Spleen (tissue), 11 donors: Measurements from ENCODE around the gene ARRB2. TPM values are rescaled to one million over a fixed set of nuclear protein-coding genes. Genes with fewer than 3 reads are reported as not detected.
A peak's percentile ranks its signal among the peaks of the same experiment; 100 is the strongest.

Experiments
- DNase-seq: peaks from one replicate; pipeline ENCODE4 v3.0.0-alpha.2; 2020
- H3K27ac ChIP-seq, 8 donors: fragments of 200-600 bp; sonication (generic) in 7 of 8; 1 replicate in 4 of 8; 2 replicates in 4 of 8; pipeline versions ENCODE4 v1.5.0 to v1.8.0; 2016 to 2021; ENCODE audit warnings: inconsistent platforms in 4 of 8, mild to moderate bottlenecking in 4 of 8, moderate library complexity in 1 of 8
- H3K27me3 ChIP-seq, 7 donors: fragments of 200-600 bp; sonication (generic) in 6 of 7; replicated peaks in 1 of 7; 1 replicate in 4 of 7; 2 replicates in 3 of 7; pipeline versions ENCODE4 v1.5.0 to v1.8.0; 2016 to 2021; ENCODE audit warnings: inconsistent platforms in 3 of 7, mild to moderate bottlenecking in 1 of 7
- H3K36me3 ChIP-seq, 6 donors: fragments of 200-600 bp; sonication (generic) in 5 of 6; 1 replicate in 4 of 6; 2 replicates in 2 of 6; pipeline versions ENCODE4 v1.5.0 to v1.8.0; 2016 to 2021; ENCODE audit warnings: inconsistent platforms in 2 of 6
- H3K4me1 ChIP-seq, 6 donors: fragments of 200-600 bp; sonication (generic) in 5 of 6; 1 replicate in 3 of 6; 2 replicates in 3 of 6; pipeline versions ENCODE4 v1.5.0 to v1.8.0; 2016 to 2021; ENCODE audit warnings: inconsistent platforms in 3 of 6
- H3K4me3 ChIP-seq, 8 donors: fragments of 200-600 bp; sonication (generic) in 7 of 8; 1 replicate in 4 of 8; 2 replicates in 4 of 8; pipeline versions ENCODE4 v1.5.0 to v1.8.0; 2016 to 2021; ENCODE audit warnings: inconsistent platforms in 4 of 8, mild to moderate bottlenecking in 4 of 8, moderate library complexity in 2 of 8
- H3K9me3 ChIP-seq, 8 donors: fragments of 200-600 bp; sonication (generic) in 7 of 8; 1 replicate in 4 of 8; 2 replicates in 4 of 8; pipeline versions ENCODE4 v1.5.0 to v1.8.0; 2016 to 2021; ENCODE audit warnings: inconsistent platforms in 4 of 8
- CTCF ChIP-seq, 11 experiments: fragments of 200-600 bp in 7 of 11; fragments of 450-650 bp in 4 of 11; sonication (generic) in 4 of 11; IDR thresholded peaks in 8 of 11; conservative IDR thresholded peaks in 3 of 11; 1 replicate in 7 of 11; 2 replicates in 4 of 11; pipeline versions ENCODE4 v1.4.0 to v1.8.0; 2016 to 2021; ENCODE audit warnings: antibody characterized with exemption in 11 of 11, inconsistent platforms in 4 of 11, mild to moderate bottlenecking in 1 of 11
- POLR2A ChIP-seq, 3 donors: fragments of 450-650 bp; IDR thresholded peaks; one replicate each; pipeline ENCODE4 v1.5.1; 2017; ENCODE audit warnings: antibody characterized with exemption in 3 of 3, mild to moderate bottlenecking in 1 of 3
- POLR2AphosphoS5 ChIP-seq, 3 donors: sonication (generic); formaldehyde crosslinking; IDR thresholded peaks; one replicate each; pipeline ENCODE4 v1.5.1; 2017; ENCODE audit warnings: antibody characterized with exemption in 3 of 3
- WGBS, 5 donors: extraction: QIAGEN DNeasy Blood & Tissue Kit in 3 of 5; methylation state at CpG; one replicate each; pipeline versions ENCODE4 v1.1.5 to v1.1.7; 2013 to 2018; 5-methylcytosine and 5-hydroxymethylcytosine counted together
- intact Hi-C: fragments of 100-400 bp; cut with DNase I; formaldehyde crosslinking; loops from one replicate; pipeline ENCODE4 v1.15.0; 2023; ENCODE audit warnings: low total_unique reads
- polyA plus RNA-seq, 3 donors: library from polyadenylated mRNA; stranded (reverse); fragments of 200-250 nt; gene quantifications; one replicate each; pipeline ENCODE4 v1.2.1, GENCODE V29; 2013
- total RNA-seq, 7 donors: library from RNA; depleted of rRNA in 3 of 7; stranded (reverse); fragments of >200 nt in 3 of 7; fragmentation: NEBNext Ultra II Directional in 4 of 7; extraction: Animal tissue kit (Norgen Biotek cat#: 25700) in 4 of 7; gene quantifications; one replicate each; pipeline versions ENCODE4 v1.1.0 to v1.2.1, GENCODE V29; 2016 to 2021
- donor health status: healthy with polysubstance abuse.
- donor health status: DM: no; HTN: no; CAD: no; lungs with moderate emphysema.
- donor health status: DM: no; HTN: no; CAD: no.
- donor health status: Bipolar disorder and iron deficiency.
- donor health status: healthy.
- donor health status: DM: no; HTN: no; CAD: no.
- donor health status: DM: yes; HTN: yes; CAD: no.

ARRB2 gene
- total and polyA plus RNA-seq, 10 donors, result 61.4 to 416 (median 209) TPM

GRCh38 chr17:4743898-4744297 lies 33.5 kb downstream of the ARRB2 start:
- Histone ChIP-seq H3K9me3 (no peaks in the 10 kb centered on the region), H3K4me3 (no peak overlapping the region), H3K4me1 (peaks cover 9 to 50% (median 28%) of the 10 kb centered on the region in 6 donors), H3K27ac (no peak overlapping the region), H3K36me3 (no peaks in the 10 kb centered on the region), H3K27me3 (peaks cover 0 to 65% (median 3%) of the 10 kb centered on the region in 7 donors)
- 87 to 95% (median 92%) methylated on average over 9 of the region's 9 CpGs for WGBS, 5 donors
- intact Hi-C loops, result no loop called here
- TF ChIP-seq CTCF (IDR thresholded peaks at IDR 0.05 in 8 of 11, conservative IDR thresholded peaks at IDR 0.05 in 3 of 11), result no peak
- no peak for TF ChIP-seq POLR2A (IDR thresholded peaks at IDR 0.05)
- peak; percentile 50 for DNase-seq

GRCh38 chr17:4744999-4745969 lies 34.9 kb downstream of the ARRB2 start:
- Histone ChIP-seq H3K36me3 (no peaks in the 10 kb centered on the region), H3K4me3 (no peak overlapping the region), H3K27ac (no peak overlapping the region), H3K27me3 (peaks cover 0 to 55% (median 3%) of the 10 kb centered on the region in 7 donors), H3K4me1 (peaks cover 9 to 42% (median 20%) of the 10 kb centered on the region in 6 donors), H3K9me3 (no peaks in the 10 kb centered on the region)
- WGBS, 5 donors, result 19 to 33% (median 21%) methylated on average over 44 to 51 of the region's 51 CpGs
- no peak for DNase-seq
- intact Hi-C loops, result no loop called here
- no peak for TF ChIP-seq POLR2A (IDR thresholded peaks at IDR 0.05)
- TF ChIP-seq CTCF (IDR thresholded peaks at IDR 0.05 in 8 of 11, conservative IDR thresholded peaks at IDR 0.05 in 3 of 11), result no peak
- no peak for TF ChIP-seq POLR2AphosphoS5 (IDR thresholded peaks at IDR 0.05)

GRCh38 chr17:4747847-4748246 lies 37.4 kb downstream of the ARRB2 start:
- Histone ChIP-seq H3K4me3 (peak overlapping the region in 3 of 8 donors; percentile 0 to 43 (median 5)), H3K4me1 (peaks cover 9 to 39% (median 19%) of the 10 kb centered on the region in 6 donors), H3K27me3 (peaks cover 0 to 61% (median 3%) of the 10 kb centered on the region in 7 donors), H3K27ac (peak overlapping the region in 7 of 8 donors; percentile 41 to 74 (median 63)), H3K9me3 (no peaks in the 10 kb centered on the region), H3K36me3 (no peaks in the 10 kb centered on the region)
- intact Hi-C loops, result no loop called here
- WGBS, 5 donors, result 2 to 5% (median 3%) methylated on average over 5 of the region's 5 CpGs
- DNase-seq, result no peak
- peak in 1 of 3 donors; percentile 74 for TF ChIP-seq POLR2AphosphoS5 (IDR thresholded peaks at IDR 0.05)
- TF ChIP-seq CTCF (IDR thresholded peaks at IDR 0.05 in 8 of 11, conservative IDR thresholded peaks at IDR 0.05 in 3 of 11), result no peak

GRCh38 chr17:4748686-4749085 lies 38.3 kb downstream of the ARRB2 start:
- Histone ChIP-seq H3K27ac (peak overlapping the region in 3 of 8 donors; percentile 66 to 74 (median 70)), H3K9me3 (no peaks in the 10 kb centered on the region), H3K36me3 (no peaks in the 10 kb centered on the region), H3K27me3 (peaks cover 0 to 60% (median 3%) of the 10 kb centered on the region in 7 donors), H3K4me1 (peaks cover 9 to 39% (median 19%) of the 10 kb centered on the region in 6 donors), H3K4me3 (no peak overlapping the region)
- intact Hi-C loops, result no loop called here
- no peak for TF ChIP-seq POLR2AphosphoS5 (IDR thresholded peaks at IDR 0.05)
- no peak for TF ChIP-seq CTCF (IDR thresholded peaks at IDR 0.05 in 8 of 11, conservative IDR thresholded peaks at IDR 0.05 in 3 of 11)
- no peak for TF ChIP-seq POLR2A (IDR thresholded peaks at IDR 0.05)
- no peak for DNase-seq
- WGBS, 5 donors, result 33 to 49% (median 39%) methylated on average over 4 of the region's 4 CpGs
